ENCODE data around the gene MYH9.

The MYH9 gene

DNA sequence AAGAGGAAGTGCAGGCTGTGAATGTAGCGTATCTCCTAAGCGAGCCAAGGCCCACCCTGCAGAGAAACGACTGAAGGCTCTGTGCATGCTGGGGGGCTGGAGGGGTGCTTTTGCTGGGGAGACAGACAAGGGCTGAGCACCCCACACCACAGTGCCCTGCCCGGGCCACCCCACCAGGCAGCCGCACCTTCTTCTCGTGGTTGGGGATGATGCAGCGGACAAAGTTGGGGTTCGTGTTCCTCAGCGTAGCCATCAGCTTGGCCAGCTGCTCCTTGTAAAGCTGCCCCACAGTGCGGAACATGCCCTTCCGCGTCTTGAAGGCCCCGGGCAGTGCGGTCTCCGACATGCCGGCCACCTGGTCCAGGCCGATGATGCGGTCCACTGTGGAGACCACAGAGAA is 81.5 kb downstream of the MYH9 start:
- Mint-ChIP-seq H3K9me3 (no peaks in the 10 kb centered on the region), H3K4me1 (peaks cover 9% of the 10 kb centered on the region), H3K36me3 (peaks cover 38% of the 10 kb centered on the region), H3K4me3 (no peak overlapping the region), H3K27me3 (no peaks in the 10 kb centered on the region), H3K27ac (peak overlapping the region; percentile 77)
- DNase-seq (ENCODE audit: low spot score in 2 of 2) (no peak), ATAC-seq (ENCODE audit: low read depth) (no peak)

GRCh38 chr22:36305813-36306212 is 82.0 kb downstream of the MYH9 start:
- Mint-ChIP-seq H3K9me3 (no peaks in the 10 kb centered on the region), H3K4me3 (no peak overlapping the region), H3K27me3 (no peaks in the 10 kb centered on the region), H3K27ac (peak overlapping the region; percentile 17), H3K36me3 (peaks cover 39% of the 10 kb centered on the region), H3K4me1 (peaks cover 10% of the 10 kb centered on the region)
- no peak for DNase-seq (ENCODE audit: low spot score in 2 of 2)
- no peak for ATAC-seq (ENCODE audit: low read depth)

DNA sequence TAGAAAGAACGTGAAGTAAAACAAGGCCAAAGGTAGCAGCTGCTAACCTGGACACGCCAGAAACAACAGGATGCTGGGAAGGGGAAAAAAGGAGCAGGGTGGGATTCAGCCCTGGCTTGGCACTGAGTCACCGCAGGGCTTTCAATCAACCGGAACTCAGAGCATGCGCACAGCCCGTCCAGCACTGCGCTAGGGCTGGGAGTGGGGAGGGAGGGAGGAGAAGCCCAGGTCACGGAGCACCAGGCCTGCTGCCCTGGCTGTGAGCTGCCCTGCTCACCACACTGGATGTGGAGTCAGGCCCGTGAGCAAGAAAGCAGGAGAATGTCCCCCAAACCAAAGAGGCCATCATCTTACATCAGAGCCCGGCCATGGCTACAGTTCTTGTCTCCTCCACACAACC is 83.3 kb downstream of the MYH9 start:
- Mint-ChIP-seq H3K9me3 (no peaks in the 10 kb centered on the region), H3K27ac (peak overlapping the region; percentile 89), H3K4me1 (peaks cover 10% of the 10 kb centered on the region), H3K4me3 (no peak overlapping the region), H3K27me3 (no peaks in the 10 kb centered on the region), H3K36me3 (peaks cover 38% of the 10 kb centered on the region)
- ATAC-seq (ENCODE audit: low read depth) (no peak), DNase-seq (ENCODE audit: low spot score in 2 of 2) (no peak)

GRCh38 chr22:36303874-36304273 is 83.9 kb downstream of the MYH9 start:
- ATAC-seq (ENCODE audit: low read depth) = no peak
- Mint-ChIP-seq H3K36me3 (peaks cover 34% of the 10 kb centered on the region), H3K27ac (peak overlapping the region; percentile 89)

DNA sequence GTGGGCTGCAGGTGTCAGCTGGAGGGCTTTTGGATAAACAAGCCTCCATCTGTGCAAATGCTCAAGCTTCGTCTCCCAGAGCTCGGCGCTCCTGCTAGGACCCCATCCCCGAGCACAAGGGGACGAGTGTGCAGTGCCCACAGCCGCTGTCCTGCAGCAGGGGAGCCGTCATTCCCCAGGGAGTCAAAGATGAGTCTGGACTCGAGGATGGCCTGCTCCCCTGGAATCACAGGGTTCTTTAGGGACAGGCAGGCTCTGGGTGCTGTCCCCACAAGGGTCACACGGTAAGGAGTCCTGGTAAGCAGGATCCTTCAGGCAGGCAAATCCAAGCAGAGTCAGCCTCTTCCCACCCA is 84.7 kb downstream of the MYH9 start:
- Mint-ChIP-seq H3K27ac (no peak overlapping the region), H3K4me1 (peaks cover 10% of the 10 kb centered on the region), H3K4me3 (no peak overlapping the region), H3K27me3 (no peaks in the 10 kb centered on the region), H3K9me3 (no peaks in the 10 kb centered on the region), H3K36me3 (peaks cover 29% of the 10 kb centered on the region)
- ATAC-seq (ENCODE audit: low read depth) = no peak
- no peak for DNase-seq (ENCODE audit: low spot score in 2 of 2)

More at GRCh38 chr22:36303874-36304273, 83.9 kb downstream of the MYH9 start:
- Mint-ChIP-seq H3K9me3 (no peaks in the 10 kb centered on the region), H3K4me3 (no peak overlapping the region), H3K4me1 (peaks cover 10% of the 10 kb centered on the region), H3K27me3 (no peaks in the 10 kb centered on the region)
- DNase-seq (ENCODE audit: low spot score in 2 of 2) = no peak

DNA sequence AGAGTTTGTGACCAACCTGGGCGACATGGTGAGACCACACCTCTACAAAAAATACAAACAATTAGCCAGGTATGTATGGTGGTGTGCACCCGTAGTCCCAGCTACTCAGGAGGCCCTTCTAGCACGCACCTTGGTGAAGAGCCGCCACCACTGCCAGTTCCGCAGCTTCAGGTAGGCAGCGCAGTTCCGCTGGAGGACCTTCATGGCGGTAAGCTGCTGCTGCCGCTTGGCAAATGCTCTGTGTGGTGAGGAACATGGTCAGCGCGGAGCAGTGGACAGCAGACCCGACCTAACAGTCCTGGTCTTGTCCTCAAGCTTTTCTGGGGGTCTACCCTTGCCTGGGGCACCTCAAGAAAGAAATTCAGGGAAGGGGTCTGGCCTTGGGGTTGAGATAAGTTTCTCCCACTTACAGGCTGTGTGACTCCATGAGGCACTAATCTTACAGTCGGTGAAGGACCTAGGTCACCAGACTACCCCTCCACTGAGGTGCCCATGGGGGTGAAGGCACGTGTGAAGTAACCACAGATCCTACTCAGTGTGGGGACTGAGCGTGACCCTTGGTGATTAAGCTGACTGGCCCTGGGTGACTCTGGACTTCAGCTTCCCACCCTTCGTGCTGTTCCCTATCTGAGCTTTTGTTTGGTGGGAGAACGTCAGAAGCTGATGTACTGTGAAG is 85.2 kb downstream of the MYH9 start:
- peaks cover 10% of the 10 kb centered on the region for H3K4me1 Mint-ChIP-seq
- H3K27ac Mint-ChIP-seq = peak overlapping the region; percentile 87
- H3K9me3 Mint-ChIP-seq = no peaks in the 10 kb centered on the region
- H3K27me3 Mint-ChIP-seq = no peaks in the 10 kb centered on the region
- no peak for DNase-seq (ENCODE audit: low spot score in 2 of 2)
- H3K36me3 Mint-ChIP-seq = peaks cover 32% of the 10 kb centered on the region
- ATAC-seq (ENCODE audit: low read depth) = no peak
- no peak overlapping the region for H3K4me3 Mint-ChIP-seq

DNA sequence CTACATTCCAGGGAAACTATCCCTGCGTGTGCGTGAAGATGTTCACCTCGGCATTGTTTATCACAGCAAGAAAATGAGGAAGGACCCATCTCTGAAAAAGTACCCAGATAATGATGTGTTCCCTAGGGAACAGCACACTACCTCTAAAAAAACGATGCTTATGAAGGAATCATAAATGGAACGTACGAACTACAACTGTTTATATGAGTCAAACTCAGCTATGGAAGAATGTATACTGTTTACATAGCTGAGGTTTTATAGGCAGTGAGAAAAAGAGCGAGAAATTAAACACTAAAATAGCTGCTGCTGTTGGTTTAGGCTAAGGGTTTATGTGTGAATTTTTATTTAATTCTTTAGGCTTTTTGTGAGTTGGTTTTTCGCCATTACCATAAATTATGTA is 85.9 kb downstream of the MYH9 start:
- Mint-ChIP-seq H3K4me1 (peaks cover 10% of the 10 kb centered on the region), H3K36me3 (peaks cover 35% of the 10 kb centered on the region), H3K27ac (peak overlapping the region; percentile 87), H3K9me3 (no peaks in the 10 kb centered on the region), H3K4me3 (no peak overlapping the region), H3K27me3 (no peaks in the 10 kb centered on the region)
- DNase-seq (ENCODE audit: low spot score in 2 of 2) = no peak
- peak; percentile 45 for ATAC-seq (ENCODE audit: low read depth)

GRCh38 chr22:36301384-36301828 is 86.4 kb downstream of the MYH9 start:
- Mint-ChIP-seq H3K27me3 (no peaks in the 10 kb centered on the region), H3K27ac (peak overlapping the region; percentile 87), H3K4me3 (no peak overlapping the region), H3K4me1 (peaks cover 10% of the 10 kb centered on the region), H3K36me3 (peaks cover 32% of the 10 kb centered on the region), H3K9me3 (no peaks in the 10 kb centered on the region)
- ATAC-seq (ENCODE audit: low read depth) (peak; percentile 85), DNase-seq (ENCODE audit: low spot score in 2 of 2) (peak; percentile 84 to 88)

GRCh38 chr22:36300396-36301212 is 87.2 kb downstream of the MYH9 start:
- Mint-ChIP-seq H3K27me3 (no peaks in the 10 kb centered on the region), H3K27ac (no peak overlapping the region), H3K4me3 (no peak overlapping the region), H3K9me3 (no peaks in the 10 kb centered on the region), H3K4me1 (peaks cover 10% of the 10 kb centered on the region), H3K36me3 (peaks cover 30% of the 10 kb centered on the region)
- ATAC-seq (ENCODE audit: low read depth) = no peak
- no peak for DNase-seq (ENCODE audit: low spot score in 2 of 2)

DNA sequence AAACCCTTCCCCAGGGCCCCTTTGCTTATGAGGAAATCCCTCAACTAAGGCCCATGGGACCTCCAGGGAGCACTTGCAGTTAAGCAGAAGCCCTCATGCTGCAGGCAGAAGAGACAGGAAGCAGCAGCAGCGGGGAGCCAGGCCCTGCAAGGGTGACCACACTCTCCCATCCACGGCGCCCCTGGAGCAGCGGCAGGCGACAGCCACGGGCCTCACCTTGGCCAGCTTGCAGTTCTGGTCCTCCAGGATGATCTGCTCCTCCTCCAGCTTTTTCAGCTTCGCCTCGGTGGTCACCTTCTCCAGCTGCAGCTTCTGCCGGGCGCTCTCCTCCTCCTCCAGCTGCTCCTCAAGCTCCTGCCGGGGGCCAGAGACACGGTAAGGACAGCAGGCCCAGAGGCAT is 87.9 kb downstream of the MYH9 start:
- no peak for ATAC-seq (ENCODE audit: low read depth)
- H3K36me3 Mint-ChIP-seq = peaks cover 30% of the 10 kb centered on the region

DNA sequence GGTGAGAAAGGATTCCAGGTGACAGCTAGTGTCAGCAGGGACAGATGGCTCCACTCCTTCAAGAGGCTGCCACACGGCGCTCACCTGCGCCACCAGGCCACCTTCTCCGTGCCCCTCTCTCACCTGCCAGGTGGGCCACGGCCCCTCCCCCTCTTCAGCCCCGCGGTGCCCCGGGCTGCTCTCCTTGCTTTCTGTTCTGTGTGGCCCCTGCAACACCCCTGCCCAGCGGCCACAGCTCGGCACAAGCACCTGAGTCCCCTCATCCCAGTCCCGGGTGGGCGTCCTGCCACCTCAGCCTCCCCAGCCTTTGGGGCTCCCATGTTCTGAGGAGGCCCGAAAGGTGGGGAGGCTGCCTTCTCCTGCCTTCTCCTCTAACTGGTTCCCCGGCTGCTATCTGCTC is 88.5 kb downstream of the MYH9 start:
- DNase-seq (ENCODE audit: low spot score in 2 of 2) (no peak), ATAC-seq (ENCODE audit: low read depth) (no peak)
- no peak overlapping the region for H3K4me3 Mint-ChIP-seq
- H3K4me1 Mint-ChIP-seq = peaks cover 10% of the 10 kb centered on the region
- no peaks in the 10 kb centered on the region for H3K27me3 Mint-ChIP-seq
- peaks cover 33% of the 10 kb centered on the region for H3K36me3 Mint-ChIP-seq
- H3K27ac Mint-ChIP-seq = no peak overlapping the region
- H3K9me3 Mint-ChIP-seq = no peaks in the 10 kb centered on the region

More for the DNA sequence above, 87.9 kb downstream of the MYH9 start:
- DNase-seq (ENCODE audit: low spot score in 2 of 2) = no peak
- H3K4me1 Mint-ChIP-seq = peaks cover 10% of the 10 kb centered on the region
- H3K9me3 Mint-ChIP-seq = no peaks in the 10 kb centered on the region
- no peaks in the 10 kb centered on the region for H3K27me3 Mint-ChIP-seq
- H3K27ac Mint-ChIP-seq = no peak overlapping the region
- H3K4me3 Mint-ChIP-seq = no peak overlapping the region

DNA sequence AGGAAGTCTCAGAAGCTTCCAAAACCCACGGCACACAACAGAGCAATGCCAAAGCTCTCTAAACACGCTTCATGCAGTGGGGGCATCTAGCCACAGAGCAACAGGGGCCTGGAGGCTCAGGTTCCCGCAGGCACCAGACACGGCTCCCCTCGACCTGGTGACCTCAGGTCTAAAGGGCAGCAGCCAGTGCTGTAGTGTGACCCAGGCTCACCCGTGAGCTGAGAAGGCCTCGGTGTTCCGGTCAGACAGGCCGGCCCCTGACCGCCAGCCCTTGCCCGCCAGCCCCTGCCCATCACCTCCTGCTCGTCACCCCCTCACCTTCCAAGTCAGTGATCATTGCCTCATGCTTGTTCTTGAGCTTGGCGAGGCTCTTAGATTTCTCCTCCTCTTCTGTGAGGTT is 89.2 kb downstream of the MYH9 start:
- DNase-seq (ENCODE audit: low spot score in 2 of 2) (no peak), ATAC-seq (ENCODE audit: low read depth) (no peak)
- H3K4me3 Mint-ChIP-seq = no peak overlapping the region
- peaks cover 8% of the 10 kb centered on the region for H3K4me1 Mint-ChIP-seq
- H3K36me3 Mint-ChIP-seq = peaks cover 31% of the 10 kb centered on the region
- H3K9me3 Mint-ChIP-seq = no peaks in the 10 kb centered on the region
- H3K27me3 Mint-ChIP-seq = no peaks in the 10 kb centered on the region
- H3K27ac Mint-ChIP-seq = no peak overlapping the region

DNA sequence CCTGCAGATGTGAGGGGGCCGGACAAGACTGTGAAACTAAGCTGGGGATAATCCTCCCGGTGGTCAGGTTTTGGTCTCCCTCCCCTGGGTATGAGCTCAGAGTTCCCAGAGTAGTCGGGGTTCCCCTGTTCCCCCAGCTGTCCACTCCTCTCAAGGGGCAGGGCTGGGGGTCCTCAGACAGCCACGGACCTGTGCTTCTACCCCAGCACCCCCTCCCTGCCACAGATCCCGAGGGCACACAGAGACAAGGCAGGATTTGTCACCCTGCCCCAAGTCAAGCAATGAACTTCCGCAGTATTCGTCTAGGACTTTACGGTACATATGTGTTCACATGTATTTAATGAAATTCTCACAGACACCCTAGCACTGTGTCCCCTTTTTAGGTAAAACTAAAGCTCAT is 89.6 kb downstream of the MYH9 start:
- no peak overlapping the region for H3K4me3 Mint-ChIP-seq
- DNase-seq (ENCODE audit: low spot score in 2 of 2) (no peak), ATAC-seq (ENCODE audit: low read depth) (no peak)
- no peaks in the 10 kb centered on the region for H3K9me3 Mint-ChIP-seq
- no peak overlapping the region for H3K27ac Mint-ChIP-seq
- peaks cover 34% of the 10 kb centered on the region for H3K36me3 Mint-ChIP-seq
- peaks cover 8% of the 10 kb centered on the region for H3K4me1 Mint-ChIP-seq
- H3K27me3 Mint-ChIP-seq = no peaks in the 10 kb centered on the region

DNA sequence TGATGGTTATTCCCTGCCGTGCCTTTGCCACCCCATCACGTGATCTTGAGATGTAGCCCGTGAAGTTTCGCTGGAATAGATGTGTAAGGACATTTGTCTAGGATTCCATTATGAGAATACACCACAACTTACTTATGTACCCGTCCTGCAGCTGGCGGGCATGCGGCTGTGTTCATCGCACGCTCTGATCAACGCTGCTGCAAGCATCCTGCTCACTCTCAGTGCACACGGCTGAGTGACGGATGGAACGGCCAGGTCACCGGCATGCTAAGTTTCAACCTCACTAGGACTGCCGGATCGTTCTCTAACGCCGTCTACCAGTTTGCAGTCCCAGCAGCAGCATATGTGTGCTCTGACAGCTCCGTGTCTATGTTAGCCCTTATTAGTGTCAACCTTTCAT is 90.2 kb downstream of the MYH9 start:
- H3K27ac Mint-ChIP-seq = no peak overlapping the region
- no peaks in the 10 kb centered on the region for H3K27me3 Mint-ChIP-seq
- no peaks in the 10 kb centered on the region for H3K9me3 Mint-ChIP-seq
- H3K4me3 Mint-ChIP-seq = no peak overlapping the region
- H3K36me3 Mint-ChIP-seq = peaks cover 38% of the 10 kb centered on the region
- DNase-seq (ENCODE audit: low spot score in 2 of 2) = no peak
- ATAC-seq (ENCODE audit: low read depth) = no peak
- peaks cover 8% of the 10 kb centered on the region for H3K4me1 Mint-ChIP-seq
